ENCODE measurements around the gene ZSCAN5B. TPM values are rescaled to one million over a fixed set of nuclear protein-coding genes. Genes with fewer than 3 reads are reported as not detected.
"Not testable (repeated sequence)": the region's sequence is repeated elsewhere in the genome, so short reads cannot be mapped to it uniquely, and the experiment has no call there.

Gene ZSCAN5B, protein sequence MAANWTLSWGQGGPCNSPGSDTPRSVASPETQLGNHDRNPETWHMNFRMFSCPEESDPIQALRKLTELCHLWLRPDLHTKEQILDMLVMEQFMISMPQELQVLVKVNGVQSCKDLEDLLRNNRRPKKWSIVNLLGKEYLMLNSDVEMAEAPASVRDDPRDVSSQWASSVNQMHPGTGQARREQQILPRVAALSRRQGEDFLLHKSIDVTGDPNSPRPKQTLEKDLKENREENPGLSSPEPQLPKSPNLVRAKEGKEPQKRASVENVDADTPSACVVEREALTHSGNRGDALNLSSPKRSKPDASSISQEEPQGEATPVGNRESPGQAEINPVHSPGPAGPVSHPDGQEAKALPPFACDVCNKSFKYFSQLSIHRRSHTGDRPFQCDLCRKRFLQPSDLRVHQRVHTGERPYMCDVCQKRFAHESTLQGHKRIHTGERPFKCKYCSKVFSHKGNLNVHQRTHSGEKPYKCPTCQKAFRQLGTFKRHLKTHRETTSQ
- total RNA-seq (2021), result not detected in 2 replicates
- percentile 9 among the genes with signal in this experiment for Bru-seq, nascent RNA
- not detected for BruChase-seq, experiment 1, labeled RNA remaining after a 2-hour chase
- BruChase-seq, experiment 2, labeled RNA remaining after a 6-hour chase, result percentile 5 among the genes with signal in this experiment
- long read RNA-seq, result 0 reads

GRCh38 chr19:56197646-56198045, at the start of gene ZSCAN5B:
Gene ZSCAN5B (minus strand): TSS chr19:56197783. CDS start chr19:56193052, 4,731 bp downstream.
- DNase-seq (ENCODE audit: low spot score); H3K4me3 ChIP-seq (ENCODE audit: low read depth, low read length, poor library complexity, severe bottlenecking); H3K9me3 ChIP-seq (ENCODE audit: low read depth, low read length, poor library complexity, severe bottlenecking); CTCF ChIA-PET; POLR2A ChIA-PET (ENCODE audit: low non-redundant PET); H3K27ac ChIP-seq (ENCODE audit: low read depth, low read length, poor library complexity, severe bottlenecking); H3K27me3 ChIP-seq (replicated peaks; ENCODE audit: insufficient read depth, low read depth, low read length, poor library complexity); intact Hi-C loops (cut with micrococcal nuclease; ENCODE audit: unreplicated experiment); H3K36me3 ChIP-seq (ENCODE audit: insufficient read depth, low read length, poor library complexity, severe bottlenecking); BruUV-seq (replicated peaks); H3K4me1 ChIP-seq (ENCODE audit: insufficient read depth, low read length, poor library complexity, severe bottlenecking): not testable (repeated sequence)

DNA sequence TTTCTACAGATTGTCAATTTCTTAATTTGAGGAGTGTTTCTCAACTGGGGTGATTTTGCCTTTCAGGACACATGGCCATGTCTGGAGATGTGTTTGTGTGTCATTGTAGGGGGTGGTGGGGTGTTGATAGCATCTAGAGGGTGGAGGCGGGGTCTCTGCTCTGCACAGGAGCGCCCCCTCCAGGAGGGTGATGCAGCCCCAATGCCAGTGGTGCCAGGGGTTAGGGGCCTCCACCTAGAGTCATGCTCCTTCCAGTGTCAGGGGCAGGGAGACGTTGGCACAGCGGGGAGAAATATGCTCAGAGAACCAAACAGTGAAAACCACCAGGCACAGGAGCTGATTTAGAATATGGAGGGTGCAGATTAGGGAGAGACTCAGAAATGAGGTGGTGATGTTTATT, 48.2 kb upstream of the ZSCAN5B start:
- H3K9me3 ChIP-seq (ENCODE audit: low read depth, low read length, poor library complexity, severe bottlenecking); H3K4me1 ChIP-seq (ENCODE audit: insufficient read depth, low read length, poor library complexity, severe bottlenecking); H3K27ac ChIP-seq (ENCODE audit: low read depth, low read length, poor library complexity, severe bottlenecking); POLR2A ChIA-PET (ENCODE audit: low non-redundant PET); H3K4me3 ChIP-seq (ENCODE audit: low read depth, low read length, poor library complexity, severe bottlenecking); DNase-seq (ENCODE audit: low spot score); CTCF ChIA-PET; intact Hi-C loops (cut with micrococcal nuclease; ENCODE audit: unreplicated experiment); BruUV-seq (replicated peaks); H3K36me3 ChIP-seq (ENCODE audit: insufficient read depth, low read length, poor library complexity, severe bottlenecking); H3K27me3 ChIP-seq (replicated peaks; ENCODE audit: insufficient read depth, low read depth, low read length, poor library complexity): not testable (repeated sequence)
- TF ChIP-seq CTCF (conservative IDR thresholded peaks at IDR 0.05; ENCODE audit: low read depth, low read length), result 0 out of 2 replicates have a peak, but pooled peaks have one; percentile 22

DNA sequence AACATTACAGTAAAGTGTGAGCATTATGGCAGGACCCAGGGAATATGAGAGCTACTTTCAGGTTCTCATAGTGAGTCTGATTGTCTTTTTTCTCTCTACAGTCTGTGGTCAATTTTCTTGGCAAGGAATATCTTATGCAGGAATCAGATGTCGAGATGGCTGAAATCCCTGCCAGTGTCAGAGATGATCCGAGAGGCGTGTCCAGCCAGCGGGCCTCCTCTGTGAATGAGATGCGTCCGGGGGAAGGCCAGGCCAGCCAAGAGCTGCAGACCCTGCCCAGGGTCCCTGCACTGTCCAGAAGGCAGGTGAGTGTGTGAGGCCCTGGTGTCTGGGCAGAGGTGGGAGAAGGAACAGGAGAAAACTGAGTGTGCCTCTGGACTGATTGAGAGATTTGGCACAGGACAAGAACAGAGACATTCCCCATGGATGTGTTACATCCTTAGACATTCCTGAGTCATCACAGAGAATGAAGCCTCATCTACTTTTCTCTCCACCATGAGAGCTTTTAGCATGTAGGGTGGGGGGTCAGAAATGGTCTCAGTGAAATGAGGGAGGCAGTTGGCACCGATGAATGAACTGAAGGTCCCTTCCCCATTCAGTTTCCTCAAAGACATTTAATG, 47.6 kb upstream of the ZSCAN5B start:
- CTCF ChIA-PET, result no interaction called here
- POLR2A ChIA-PET (ENCODE audit: low non-redundant PET), result no interaction called here
- DNase-seq (ENCODE audit: low spot score), result no peak

More for the DNA sequence above, 47.6 kb upstream of the ZSCAN5B start:
- intact Hi-C loops (cut with micrococcal nuclease; ENCODE audit: unreplicated experiment), result no loop called here
- BruUV-seq (replicated peaks), result no TSS peak
- no peaks in the 10 kb centered on the region for H3K36me3 ChIP-seq (ENCODE audit: insufficient read depth, low read length, poor library complexity, severe bottlenecking)
- TF ChIP-seq EZH2 (IDR thresholded peaks at IDR 0.05; ENCODE audit: borderline replicate concordance, low read depth, low read length, poor library complexity, severe bottlenecking) (no peak), CTCF (conservative IDR thresholded peaks at IDR 0.05; ENCODE audit: low read depth, low read length) (no peak)
- no peaks in the 10 kb centered on the region for H3K9me3 ChIP-seq (ENCODE audit: low read depth, low read length, poor library complexity, severe bottlenecking)
- H3K4me3 ChIP-seq (ENCODE audit: low read depth, low read length, poor library complexity, severe bottlenecking), result no peak overlapping the region
- H3K27ac ChIP-seq (ENCODE audit: low read depth, low read length, poor library complexity, severe bottlenecking), result no peak overlapping the region
- no peaks in the 10 kb centered on the region for H3K4me1 ChIP-seq (ENCODE audit: insufficient read depth, low read length, poor library complexity, severe bottlenecking)
- no peaks in the 10 kb centered on the region for H3K27me3 ChIP-seq (replicated peaks; ENCODE audit: insufficient read depth, low read depth, low read length, poor library complexity)
